Panc1 (cell line): ENCODE results near the gene LMAN2. TPM values are rescaled to one million over a fixed set of nuclear protein-coding genes. Genes with fewer than 3 reads are reported as not detected.

Experiments
- ATAC-seq: fragments of 200-7000 bp; cut with Tn5 transposase; 2 replicates; pipeline ENCODE4 v1.9.1; 2020; ENCODE audit warnings: mild to moderate bottlenecking, moderate library complexity
- BruUV-seq: library from RNA; stranded (reverse); fragments of 400-500 nt; replicated peaks from 2 replicates; lab custom pipeline; 2021; lab: Mats Ljungman, UMichigan
- CTCF ChIA-PET: fragments of 300-600 bp; sonication (Branson Sonifier 250); formaldehyde crosslinking; loops from one replicate; lab custom pipeline; 2022; ENCODE audit warnings: antibody characterized with exemption; lab: Charles Lee
- POLR2A ChIA-PET: fragments of 300-600 bp; sonication (Branson Sonifier 250); formaldehyde crosslinking; loops from one replicate; lab custom pipeline; 2022; ENCODE audit warnings: antibody characterized with exemption; lab: Charles Lee
- DNase-seq: peaks from one replicate; pipeline ENCODE4 v3.0.0-alpha.2; 2010; ENCODE audit warnings: low read depth, low spot score
- H3K27ac ChIP-seq: 2 replicates; pipeline ENCODE4 v1.5.1; 2011; ENCODE audit warnings: mild to moderate bottlenecking, low read length, inconsistent platforms
- H3K27me3 ChIP-seq: fragments of 200-500 bp; sonication (Bioruptor generic); 2 replicates; pipeline ENCODE4 v1.6.0; 2014; ENCODE audit warnings: low read length, inconsistent platforms; ENCODE audit not compliant: control insufficient read depth, insufficient read depth
- H3K36me3 ChIP-seq: fragments of 200-500 bp; sonication (Bioruptor generic); 2 replicates; pipeline ENCODE4 v1.5.1; 2014; ENCODE audit warnings: inconsistent platforms, mild to moderate bottlenecking, low read length, moderate library complexity; ENCODE audit not compliant: control insufficient read depth, insufficient read depth
- H3K4me1 ChIP-seq: 2 replicates; pipeline ENCODE4 v1.5.1; 2011; ENCODE audit warnings: inconsistent platforms, mild to moderate bottlenecking, low read length, moderate library complexity; ENCODE audit not compliant: control insufficient read depth, insufficient read depth
- H3K4me3 ChIP-seq, 2 experiments: 2 replicates each; pipeline ENCODE4 v1.5.1; 2011 to 2012; ENCODE audit warnings: low read depth in 2 of 2, low read length in 2 of 2, mild to moderate bottlenecking in 2 of 2, inconsistent platforms in 1 of 2, moderate library complexity in 1 of 2
- H3K9me3 ChIP-seq: fragments of 200-500 bp; sonication (Bioruptor generic); 2 replicates; pipeline ENCODE4 v1.5.1; 2014; ENCODE audit warnings: low read depth, mild to moderate bottlenecking, inconsistent platforms, low read length, moderate library complexity; ENCODE audit not compliant: control insufficient read depth, insufficient read depth
- POLR2AphosphoS5 ChIP-seq: IDR thresholded peaks from 2 replicates; pipeline ENCODE4 v1.6.1; 2012; ENCODE audit warnings: mild to moderate bottlenecking, low read depth, low read length, moderate library complexity
- SIN3A ChIP-seq: IDR thresholded peaks from 2 replicates; pipeline ENCODE4 v1.6.1; 2012; ENCODE audit warnings: low read depth, mild to moderate bottlenecking, low read length, moderate library complexity, borderline replicate concordance; ENCODE audit not compliant: insufficient read depth
- TCF7L2 ChIP-seq: IDR thresholded peaks from 2 replicates; pipeline ENCODE4 v1.6.1; 2011; ENCODE audit warnings: mild to moderate bottlenecking, low read depth, low read length, inconsistent platforms
- in situ Hi-C: cut with HindIII; loops from 2 replicates; pipeline ENCODE4 v1.10.0; 2016; ENCODE audit warnings: low sequenced_read_pairs, low pct_unique_long_range_greater_than_20kb
- intact Hi-C: fragments of 100-400 bp; cut with micrococcal nuclease; formaldehyde crosslinking; loops from one replicate; pipeline ENCODE4 v1.10.0; 2022; ENCODE audit not compliant: unreplicated experiment
- total RNA-seq: library from RNA; stranded (reverse); gene quantifications from one replicate; pipeline ENCODE4 v1.2.1, GENCODE V29; 2021; ENCODE audit not compliant: unreplicated experiment
- TF ChIP-seq, protein P1 (sequence below): fragments of 450-650 bp; IDR thresholded peaks from 2 replicates; pipeline ENCODE4 v1.5.1; 2017; ENCODE audit warnings: mild to moderate bottlenecking
- TF ChIP-seq, protein P2 (sequence below), 2 experiments: IDR thresholded peaks; 2 replicates each; pipeline ENCODE4 v1.6.1; 2011 to 2012; ENCODE audit warnings: low read depth in 2 of 2, control low read depth in 1 of 2, low read length in 1 of 2, mild to moderate bottlenecking in 1 of 2, moderate library complexity in 1 of 2; ENCODE audit not compliant: insufficient read depth in 1 of 2

The LMAN2 gene
- total RNA-seq, 1 experiment from 2014 or later, result 140 TPM

DNA sequence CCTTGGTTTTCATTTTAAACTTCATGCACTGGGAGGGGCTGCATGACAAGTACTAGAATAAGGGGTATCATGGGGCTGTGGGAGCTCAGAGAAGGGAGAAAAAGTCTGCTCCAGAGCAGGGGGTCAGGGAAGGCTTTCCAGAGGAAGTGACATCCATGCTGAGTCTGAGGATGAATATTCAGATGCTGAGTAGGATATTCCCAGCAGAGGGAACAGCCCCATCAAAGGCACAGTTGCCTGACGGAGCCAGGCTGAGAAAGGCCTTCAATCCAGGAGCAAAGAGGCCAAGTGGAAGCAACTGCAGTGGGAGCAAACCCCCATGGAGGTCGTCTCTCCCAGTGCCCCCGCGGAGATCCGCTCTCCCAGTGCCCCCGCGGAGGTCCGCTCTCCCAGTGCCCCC, 44.6 kb upstream of the LMAN2 start:
- no peak for DNase-seq
- no peaks in the 10 kb centered on the region for H3K4me1 ChIP-seq
- intact Hi-C loops, result no loop called here
- POLR2A ChIA-PET, result no interaction called here
- no TSS peak for BruUV-seq
- in situ Hi-C loops, result no loop called here
- H3K36me3 ChIP-seq, result no peaks in the 10 kb centered on the region
- no peaks in the 10 kb centered on the region for H3K27me3 ChIP-seq
- no peaks in the 10 kb centered on the region for H3K9me3 ChIP-seq
- TF ChIP-seq, protein P1, sequence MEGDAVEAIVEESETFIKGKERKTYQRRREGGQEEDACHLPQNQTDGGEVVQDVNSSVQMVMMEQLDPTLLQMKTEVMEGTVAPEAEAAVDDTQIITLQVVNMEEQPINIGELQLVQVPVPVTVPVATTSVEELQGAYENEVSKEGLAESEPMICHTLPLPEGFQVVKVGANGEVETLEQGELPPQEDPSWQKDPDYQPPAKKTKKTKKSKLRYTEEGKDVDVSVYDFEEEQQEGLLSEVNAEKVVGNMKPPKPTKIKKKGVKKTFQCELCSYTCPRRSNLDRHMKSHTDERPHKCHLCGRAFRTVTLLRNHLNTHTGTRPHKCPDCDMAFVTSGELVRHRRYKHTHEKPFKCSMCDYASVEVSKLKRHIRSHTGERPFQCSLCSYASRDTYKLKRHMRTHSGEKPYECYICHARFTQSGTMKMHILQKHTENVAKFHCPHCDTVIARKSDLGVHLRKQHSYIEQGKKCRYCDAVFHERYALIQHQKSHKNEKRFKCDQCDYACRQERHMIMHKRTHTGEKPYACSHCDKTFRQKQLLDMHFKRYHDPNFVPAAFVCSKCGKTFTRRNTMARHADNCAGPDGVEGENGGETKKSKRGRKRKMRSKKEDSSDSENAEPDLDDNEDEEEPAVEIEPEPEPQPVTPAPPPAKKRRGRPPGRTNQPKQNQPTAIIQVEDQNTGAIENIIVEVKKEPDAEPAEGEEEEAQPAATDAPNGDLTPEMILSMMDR, result no peak
- TF ChIP-seq SIN3A, result no peak
- TF ChIP-seq POLR2AphosphoS5, result no peak
- TF ChIP-seq, protein P2, sequence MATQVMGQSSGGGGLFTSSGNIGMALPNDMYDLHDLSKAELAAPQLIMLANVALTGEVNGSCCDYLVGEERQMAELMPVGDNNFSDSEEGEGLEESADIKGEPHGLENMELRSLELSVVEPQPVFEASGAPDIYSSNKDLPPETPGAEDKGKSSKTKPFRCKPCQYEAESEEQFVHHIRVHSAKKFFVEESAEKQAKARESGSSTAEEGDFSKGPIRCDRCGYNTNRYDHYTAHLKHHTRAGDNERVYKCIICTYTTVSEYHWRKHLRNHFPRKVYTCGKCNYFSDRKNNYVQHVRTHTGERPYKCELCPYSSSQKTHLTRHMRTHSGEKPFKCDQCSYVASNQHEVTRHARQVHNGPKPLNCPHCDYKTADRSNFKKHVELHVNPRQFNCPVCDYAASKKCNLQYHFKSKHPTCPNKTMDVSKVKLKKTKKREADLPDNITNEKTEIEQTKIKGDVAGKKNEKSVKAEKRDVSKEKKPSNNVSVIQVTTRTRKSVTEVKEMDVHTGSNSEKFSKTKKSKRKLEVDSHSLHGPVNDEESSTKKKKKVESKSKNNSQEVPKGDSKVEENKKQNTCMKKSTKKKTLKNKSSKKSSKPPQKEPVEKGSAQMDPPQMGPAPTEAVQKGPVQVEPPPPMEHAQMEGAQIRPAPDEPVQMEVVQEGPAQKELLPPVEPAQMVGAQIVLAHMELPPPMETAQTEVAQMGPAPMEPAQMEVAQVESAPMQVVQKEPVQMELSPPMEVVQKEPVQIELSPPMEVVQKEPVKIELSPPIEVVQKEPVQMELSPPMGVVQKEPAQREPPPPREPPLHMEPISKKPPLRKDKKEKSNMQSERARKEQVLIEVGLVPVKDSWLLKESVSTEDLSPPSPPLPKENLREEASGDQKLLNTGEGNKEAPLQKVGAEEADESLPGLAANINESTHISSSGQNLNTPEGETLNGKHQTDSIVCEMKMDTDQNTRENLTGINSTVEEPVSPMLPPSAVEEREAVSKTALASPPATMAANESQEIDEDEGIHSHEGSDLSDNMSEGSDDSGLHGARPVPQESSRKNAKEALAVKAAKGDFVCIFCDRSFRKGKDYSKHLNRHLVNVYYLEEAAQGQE (IDR thresholded peaks at IDR 0.05; ENCODE audit: insufficient read depth in 1 of 2, low read depth in 2 of 2, low read length in 1 of 2), result no peak
- TF ChIP-seq TCF7L2, result no peak
- CTCF ChIA-PET, result no interaction called here
- no peak for ATAC-seq
- H3K4me3 ChIP-seq, result no peak overlapping the region
- no peak overlapping the region for H3K27ac ChIP-seq

DNA sequence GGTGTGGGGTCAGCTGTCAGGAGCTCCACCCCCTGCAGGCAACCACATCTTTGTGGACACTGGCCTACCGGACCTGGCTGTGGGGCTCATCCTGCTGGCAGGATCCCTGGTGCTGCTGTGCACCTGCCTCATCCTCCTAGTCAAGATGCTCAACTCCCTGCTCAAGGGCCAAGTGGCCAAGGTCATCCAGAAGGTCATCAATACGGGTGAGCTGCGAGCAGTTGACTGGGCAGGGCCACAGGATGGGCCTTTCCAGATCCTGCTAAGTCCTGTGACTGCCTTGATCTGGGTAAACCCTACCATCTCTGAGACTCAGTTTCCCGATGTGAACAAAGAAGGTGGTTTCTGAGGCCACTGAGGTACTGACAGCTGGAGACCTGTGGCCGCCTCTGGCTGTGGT, 42.5 kb upstream of the LMAN2 start:
- H3K4me3 ChIP-seq, result no peak overlapping the region
- POLR2A ChIA-PET, result no interaction called here
- TF ChIP-seq SIN3A (no peak), POLR2AphosphoS5 (no peak), TCF7L2 (no peak)
- TF ChIP-seq, protein P2 (IDR thresholded peaks at IDR 0.05; ENCODE audit: insufficient read depth in 1 of 2, low read depth in 2 of 2, low read length in 1 of 2), result no peak
- TF ChIP-seq, protein P1, result no peak
- intact Hi-C loops, result loop anchor here (5.0 kb wide), 1 partner anchor 103 kb away; the partner anchor contains the start of gene PDLIM7
- in situ Hi-C loops, result no loop called here
- H3K27me3 ChIP-seq, result no peaks in the 10 kb centered on the region
- no peak overlapping the region for H3K27ac ChIP-seq
- DNase-seq (no peak), ATAC-seq (no peak)
- no peaks in the 10 kb centered on the region for H3K36me3 ChIP-seq
- H3K9me3 ChIP-seq, result no peaks in the 10 kb centered on the region
- peaks cover 3% of the 10 kb centered on the region; the same call in 1 of the 2 replicates for H3K4me1 ChIP-seq
- CTCF ChIA-PET, result no interaction called here
- no TSS peak for BruUV-seq
